Measurements from ENCODE around the gene PRMT7.
"Not testable (repeated sequence)": the region's sequence is repeated elsewhere in the genome, so short reads cannot be mapped to it uniquely, and the experiment has no call there.

PRMT7 gene

GRCh38 chr16:68284847-68285246 lies 26.0 kb upstream of the PRMT7 start:
- no peak for DNase-seq

GRCh38 chr16:68285683-68286082 lies 25.1 kb upstream of the PRMT7 start:
- no peak for DNase-seq

- DNase-seq: no peak
Observed at GRCh38 chr16:68286153-68287074, 24.4 kb upstream of the PRMT7 start.

- DNase-seq: no peak
Observed at GRCh38 chr16:68287276-68288251, 23.3 kb upstream of the PRMT7 start.

- no peak for DNase-seq
Observed at GRCh38 chr16:68288252-68288650, 22.6 kb upstream of the PRMT7 start.

GRCh38 chr16:68288796-68289195 lies 22.0 kb upstream of the PRMT7 start:
- DNase-seq: not testable (repeated sequence)

GRCh38 chr16:68289202-68289601 lies 21.6 kb upstream of the PRMT7 start:
- DNase-seq: no peak

- no peak for DNase-seq
Observed at GRCh38 chr16:68289621-68290329, 21.0 kb upstream of the PRMT7 start.

GRCh38 chr16:68290450-68290849 lies 20.4 kb upstream of the PRMT7 start:
- DNase-seq: no peak

- no peak for DNase-seq
Observed at GRCh38 chr16:68291227-68291626, 19.6 kb upstream of the PRMT7 start.

- no peak for DNase-seq
Observed at GRCh38 chr16:68292425-68292824, 18.4 kb upstream of the PRMT7 start.

- DNase-seq: no peak
Observed at GRCh38 chr16:68296291-68296690, 14.5 kb upstream of the PRMT7 start.

- DNase-seq: no peak
Observed at GRCh38 chr16:68296693-68297092, 14.1 kb upstream of the PRMT7 start.

GRCh38 chr16:68297908-68298307 lies 12.9 kb upstream of the PRMT7 start:
- no peak for DNase-seq

- no peak for DNase-seq
Observed at GRCh38 chr16:68298312-68298711, 12.5 kb upstream of the PRMT7 start.

GRCh38 chr16:68298907-68299561 lies 11.8 kb upstream of the PRMT7 start:
- no peak for DNase-seq

- DNase-seq: no peak
Observed at GRCh38 chr16:68299571-68300453, 11.0 kb upstream of the PRMT7 start.

- no peak for DNase-seq
Observed at GRCh38 chr16:68300734-68301459, 9.9 kb upstream of the PRMT7 start.

- no peak for DNase-seq
Observed at GRCh38 chr16:68306633-68307032, 4.2 kb upstream of the PRMT7 start.

GRCh38 chr16:68309799-68310198 lies 1.0 kb upstream of the PRMT7 start:
- DNase-seq: no peak

GRCh38 chr16:68310437-68310773 lies 414 bp upstream of the PRMT7 start:
- DNase-seq: no peak

Data from retina (tissue), 1 donor.